HL-60 (cell line): ENCODE measurements around the gene KAT6B.

Experiments
- CTCF ChIP-seq: IDR thresholded peaks from one replicate; pipeline ENCODE4 v1.5.1; 2011; ENCODE audit warnings: low read length, control low read depth, inconsistent platforms; ENCODE audit not compliant: insufficient read depth
- POLR2AphosphoS5 ChIP-seq: IDR thresholded peaks from 2 replicates; pipeline ENCODE4 v1.6.1; 2012; ENCODE audit warnings: low read depth
- REST ChIP-seq: IDR thresholded peaks from 2 replicates; pipeline ENCODE4 v1.6.1; 2012; ENCODE audit warnings: low read depth; ENCODE audit not compliant: insufficient replicate concordance
- SPI1 ChIP-seq: IDR thresholded peaks from 2 replicates; pipeline ENCODE4 v1.6.1; 2012; ENCODE audit warnings: low read depth, mild to moderate bottlenecking, borderline replicate concordance

- no peak for TF ChIP-seq POLR2AphosphoS5
- TF ChIP-seq CTCF, result no peak
- TF ChIP-seq REST, result no peak
- TF ChIP-seq SPI1, result no peak
Measured at GRCh38 chr10:75073442-75073841, 247.0 kb downstream of the KAT6B start.
